ENCODE results near the gene MAGI1. TPM values are rescaled to one million over a fixed set of nuclear protein-coding genes. Genes with fewer than 3 reads are reported as not detected.

MAGI1 gene
- total RNA-seq, 1 experiment from 2014 or later, result 38.6 TPM

GRCh38 chr3:65810302-65810701 is 228.4 kb downstream of the MAGI1 start:
- ChIA-PET RAD21 (ENCODE audit: low non-redundant PET in 1 of 2, low total read pairs in 2 of 2, uncharacterized antibody in 2 of 2, unreplicated experiment in 2 of 2) (no interaction called here), CTCF (no interaction called here), POLR2A (no interaction called here)
- no peaks in the 10 kb centered on the region for H3K4me1 ChIP-seq (ENCODE audit: control insufficient read depth in 1 of 2, insufficient read depth in 2 of 2, low read length in 2 of 2)
- H3K36me3 ChIP-seq (ENCODE audit: control insufficient read depth in 1 of 2, insufficient read depth in 2 of 2, low read length in 2 of 2), result no peaks in the 10 kb centered on the region
- no peak overlapping the region for H2AFZ ChIP-seq (ENCODE audit: low read depth, low read length, poor library complexity, severe bottlenecking)
- ATAC-seq, result no peak
- H3K79me2 ChIP-seq (ENCODE audit: insufficient read depth, low read length), result no peaks in the 10 kb centered on the region
- H4K20me1 ChIP-seq (ENCODE audit: insufficient read depth), result no peaks in the 10 kb centered on the region
- no peaks in the 10 kb centered on the region for H3K9me3 ChIP-seq (ENCODE audit: control insufficient read depth in 1 of 2, insufficient read depth in 1 of 2, low read depth in 1 of 2, low read length in 2 of 2)
- H3K27me3 ChIP-seq (ENCODE audit: insufficient read depth, low read length), result no peaks in the 10 kb centered on the region
- no peak for DNase-seq (ENCODE audit: low read depth, low spot score)
- TF ChIP-seq REST (IDR thresholded peaks at IDR 0.05; ENCODE audit: low read depth) (no peak), CTCF (IDR thresholded peaks at IDR 0.05 in 2 of 3, conservative IDR thresholded peaks at IDR 0.05 in 1 of 3; ENCODE audit: borderline replicate concordance in 1 of 3, insufficient read depth in 1 of 3, low read depth in 2 of 3, low read length in 2 of 3) (no peak)
- no TSS peak for BruUV-seq (replicated peaks)
- no peak overlapping the region for H3K9ac ChIP-seq (ENCODE audit: low read length)
- intact Hi-C loops (cut with micrococcal nuclease), result no loop called here
- no peaks in the 10 kb centered on the region for H3K9me2 ChIP-seq (ENCODE audit: insufficient read depth)
- no peak overlapping the region for H3K4me3 ChIP-seq (replicated peaks in 1 of 2; ENCODE audit: low read depth in 1 of 2, low read length in 2 of 2)
- H3K27ac ChIP-seq (ENCODE audit: low read depth, low read length), result no peak overlapping the region
- H3K4me2 ChIP-seq (ENCODE audit: low read length), result no peak overlapping the region

DNA sequence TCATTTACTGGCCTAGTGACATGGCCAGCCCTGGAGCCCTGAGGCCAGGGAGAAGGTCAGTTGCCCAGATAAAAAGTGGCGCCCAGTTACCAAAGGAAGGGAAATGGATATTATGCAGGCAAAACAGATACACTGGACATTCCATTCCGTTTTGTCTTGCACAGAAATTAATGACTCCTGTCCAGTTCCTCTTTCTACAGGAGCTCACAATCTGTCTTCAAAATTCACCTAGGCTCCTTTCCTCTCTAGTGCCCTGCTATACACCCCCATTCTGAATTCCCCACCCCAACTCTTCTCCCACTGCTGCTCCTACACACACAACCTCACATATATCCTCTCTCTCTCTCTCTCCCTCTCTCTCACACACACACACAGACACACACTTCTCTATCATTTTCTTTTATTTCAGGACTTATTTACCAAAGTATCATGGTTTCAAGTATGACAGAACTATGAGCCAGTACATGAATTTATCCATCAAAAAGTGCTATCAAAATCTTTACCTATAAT is 229.0 kb downstream of the MAGI1 start:
- Histone ChIP-seq H2AFZ (ENCODE audit: low read depth, low read length, poor library complexity, severe bottlenecking) (no peak overlapping the region), H3K9ac (ENCODE audit: low read length) (no peak overlapping the region), H3K9me3 (ENCODE audit: control insufficient read depth in 1 of 2, insufficient read depth in 1 of 2, low read depth in 1 of 2, low read length in 2 of 2) (no peaks in the 10 kb centered on the region), H3K9me2 (ENCODE audit: insufficient read depth) (no peaks in the 10 kb centered on the region), H3K36me3 (ENCODE audit: control insufficient read depth in 1 of 2, insufficient read depth in 2 of 2, low read length in 2 of 2) (no peaks in the 10 kb centered on the region), H3K27ac (ENCODE audit: low read depth, low read length) (no peak overlapping the region), H3K79me2 (ENCODE audit: insufficient read depth, low read length) (no peaks in the 10 kb centered on the region), H3K27me3 (ENCODE audit: insufficient read depth, low read length) (no peaks in the 10 kb centered on the region), H4K20me1 (ENCODE audit: insufficient read depth) (no peaks in the 10 kb centered on the region), H3K4me2 (ENCODE audit: low read length) (no peak overlapping the region), H3K4me3 (replicated peaks in 1 of 2; ENCODE audit: low read depth in 1 of 2, low read length in 2 of 2) (no peak overlapping the region), H3K4me1 (ENCODE audit: control insufficient read depth in 1 of 2, insufficient read depth in 2 of 2, low read length in 2 of 2) (no peaks in the 10 kb centered on the region)
- DNase-seq (ENCODE audit: low read depth, low spot score), result no peak
- no peak for ATAC-seq
- POLR2A ChIA-PET, result no interaction called here
- no TSS peak for BruUV-seq (replicated peaks)
- CTCF ChIA-PET, result no interaction called here
- intact Hi-C loops (cut with micrococcal nuclease), result no loop called here
- RAD21 ChIA-PET (ENCODE audit: low non-redundant PET in 1 of 2, low total read pairs in 2 of 2, uncharacterized antibody in 2 of 2, unreplicated experiment in 2 of 2), result no interaction called here
- TF ChIP-seq EGR1 (IDR thresholded peaks at IDR 0.05; ENCODE audit: low read depth), result no peak
- no peak for TF ChIP-seq ATF3 (IDR thresholded peaks at IDR 0.05)
- no peak for TF ChIP-seq EZH2 (IDR thresholded peaks at IDR 0.05)
- TF ChIP-seq JUND (IDR thresholded peaks at IDR 0.05), result no peak
- TF ChIP-seq SRF (IDR thresholded peaks at IDR 0.05; ENCODE audit: low read depth), result no peak
- TF ChIP-seq SP1 (IDR thresholded peaks at IDR 0.05; ENCODE audit: low read depth), result no peak
- no peak for TF ChIP-seq REST (IDR thresholded peaks at IDR 0.05; ENCODE audit: low read depth)
